Measurements from ENCODE around the gene SAP30L. TPM values are rescaled to one million over a fixed set of nuclear protein-coding genes. Genes with fewer than 3 reads are reported as not detected.

The SAP30L gene
- total RNA-seq, 5 donors from 2014 or later (not counting 1 experiment from before 2014, with no cell fraction given) = 32.5 to 48.4 (median 38.1) TPM

GRCh38 chr5:154484393-154485095 lies 38.7 kb downstream of the SAP30L start:
- WGBS (ENCODE audit: insufficient coverage) = 21% methylated on average over 7 of the region's 15 CpGs
- CTCF ChIA-PET = interaction anchor here in 1 of 2 donors (0.7 kb wide), 1 partner anchor 20 kb away, joined by 5 read pairs; no protein-coding TSS in a partner anchor
- Mint-ChIP-seq H3K9me3 (no peaks in the 10 kb centered on the region), H3K4me3 (no peak overlapping the region), H3K27me3 (peaks cover 85 to 86% of the 10 kb centered on the region in 2 donors), H3K27ac (no peak overlapping the region), H3K4me1 (peaks cover 22 to 33% (median 27%) of the 10 kb centered on the region in 3 donors), H3K36me3 (no peaks in the 10 kb centered on the region)
- Histone ChIP-seq H3K36me3 (ENCODE audit: control insufficient read depth in 2 of 2, extremely low read depth in 1 of 2, insufficient read depth in 1 of 2, low read length in 1 of 2) (no peaks in the 10 kb centered on the region), H3K9me3 (no peaks in the 10 kb centered on the region), H3K4me3 (ENCODE audit: control insufficient read depth in 1 of 2, extremely low read depth in 1 of 2, low read length in 1 of 2) (no peak overlapping the region), H3K27me3 (replicated peaks in 1 of 2; ENCODE audit: control insufficient read depth in 2 of 2, extremely low read depth in 1 of 2, insufficient read depth in 2 of 2, low read length in 1 of 2) (peaks cover 54 to 67% of the 10 kb centered on the region in 2 experiments), H3K4me1 (ENCODE audit: control insufficient read depth in 1 of 2, extremely low read depth in 1 of 2, insufficient read depth in 2 of 2, low read length in 2 of 2) (peaks cover 0 to 14% of the 10 kb centered on the region in 2 experiments), H3K27ac (ENCODE audit: low read length) (no peak overlapping the region)
- ATAC-seq (replicated peaks in 1 of 4) (no peak), DNase-seq (no peak)
- POLR2A ChIA-PET = no interaction called here

- Histone ChIP-seq H3K27me3 (replicated peaks in 1 of 2; ENCODE audit: control insufficient read depth in 2 of 2, extremely low read depth in 1 of 2, insufficient read depth in 2 of 2, low read length in 1 of 2) (peaks cover 55 to 62% of the 10 kb centered on the region in 2 experiments), H3K9me3 (no peaks in the 10 kb centered on the region), H3K4me3 (ENCODE audit: control insufficient read depth in 1 of 2, extremely low read depth in 1 of 2, low read length in 1 of 2) (no peak overlapping the region), H3K27ac (ENCODE audit: low read length) (no peak overlapping the region), H3K4me1 (ENCODE audit: control insufficient read depth in 1 of 2, extremely low read depth in 1 of 2, insufficient read depth in 2 of 2, low read length in 2 of 2) (peaks cover 0 to 12% of the 10 kb centered on the region in 2 experiments), H3K36me3 (ENCODE audit: control insufficient read depth in 2 of 2, extremely low read depth in 1 of 2, insufficient read depth in 1 of 2, low read length in 1 of 2) (no peaks in the 10 kb centered on the region)
- POLR2A ChIA-PET = interaction anchor here in 1 of 2 donors (0.6 kb wide), 1 partner anchor 16 kb away, joined by 7 read pairs; no protein-coding TSS in a partner anchor
- CTCF ChIA-PET = interaction anchor here in 1 of 2 donors (0.7 kb wide), 1 partner anchor 20 kb away, joined by 5 read pairs; no protein-coding TSS in a partner anchor
- Mint-ChIP-seq H3K27ac (no peak overlapping the region), H3K4me1 (peaks cover 19 to 29% (median 24%) of the 10 kb centered on the region in 3 donors), H3K9me3 (no peaks in the 10 kb centered on the region), H3K4me3 (no peak overlapping the region), H3K27me3 (peaks cover 85 to 87% of the 10 kb centered on the region in 2 donors), H3K36me3 (no peaks in the 10 kb centered on the region)
- no peak for DNase-seq
- ATAC-seq (replicated peaks in 1 of 4) = no peak
- WGBS (ENCODE audit: insufficient coverage) = no CpG with 5 or more reads among the region's 2 CpGs
These were observed 39.3 kb downstream of the SAP30L start for GRCh38 chr5:154485096-154485491.

GRCh38 chr5:154485850-154486426 lies 40.1 kb downstream of the SAP30L start:
- H3K4me3 ChIP-seq (ENCODE audit: control insufficient read depth in 1 of 2, extremely low read depth in 1 of 2, low read length in 1 of 2) = no peak overlapping the region
- 36% methylated on average over 3 of the region's 6 CpGs for WGBS (ENCODE audit: insufficient coverage)
- Mint-ChIP-seq H3K9me3 (no peaks in the 10 kb centered on the region), H3K4me1 (peaks cover 14 to 22% (median 20%) of the 10 kb centered on the region in 3 donors), H3K36me3 (no peaks in the 10 kb centered on the region), H3K27me3 (peaks cover 81 to 83% of the 10 kb centered on the region in 2 donors), H3K27ac (no peak overlapping the region), H3K4me3 (no peak overlapping the region)
- H3K27ac ChIP-seq (ENCODE audit: low read length) = no peak overlapping the region
- no peak for ATAC-seq (replicated peaks in 1 of 4)
- ChIA-PET CTCF (no interaction called here), POLR2A (interaction anchor here in 1 of 2 donors (0.6 kb wide), 1 partner anchor 17 kb away, joined by 7 read pairs; no protein-coding TSS in a partner anchor)
- H3K9me3 ChIP-seq = no peaks in the 10 kb centered on the region
- H3K27me3 ChIP-seq (replicated peaks in 1 of 2; ENCODE audit: control insufficient read depth in 2 of 2, extremely low read depth in 1 of 2, insufficient read depth in 2 of 2, low read length in 1 of 2) = peaks cover 47 to 56% of the 10 kb centered on the region in 2 experiments
- no peak for DNase-seq
- H3K36me3 ChIP-seq (ENCODE audit: control insufficient read depth in 2 of 2, extremely low read depth in 1 of 2, insufficient read depth in 1 of 2, low read length in 1 of 2) = no peaks in the 10 kb centered on the region
- H3K4me1 ChIP-seq (ENCODE audit: control insufficient read depth in 1 of 2, extremely low read depth in 1 of 2, insufficient read depth in 2 of 2, low read length in 2 of 2) = peaks cover 0 to 12% of the 10 kb centered on the region in 2 experiments

- no peak overlapping the region for H3K4me3 ChIP-seq (ENCODE audit: control insufficient read depth in 1 of 2, extremely low read depth in 1 of 2, low read length in 1 of 2)
- ATAC-seq (replicated peaks in 1 of 4) (no peak), DNase-seq (no peak)
- ChIA-PET CTCF (interaction anchor here in 1 of 2 donors (0.5 kb wide), 1 partner anchor 17 kb away, joined by 3 read pairs; no protein-coding TSS in a partner anchor), POLR2A (no interaction called here)
- H3K9me3 ChIP-seq = no peaks in the 10 kb centered on the region
- H3K27me3 ChIP-seq (replicated peaks in 1 of 2; ENCODE audit: control insufficient read depth in 2 of 2, extremely low read depth in 1 of 2, insufficient read depth in 2 of 2, low read length in 1 of 2) = peaks cover 42 to 54% of the 10 kb centered on the region in 2 experiments
- H3K9me3 Mint-ChIP-seq = no peaks in the 10 kb centered on the region
- peaks cover 14 to 22% (median 20%) of the 10 kb centered on the region in 3 donors for H3K4me1 Mint-ChIP-seq
- H3K4me1 ChIP-seq (ENCODE audit: control insufficient read depth in 1 of 2, extremely low read depth in 1 of 2, insufficient read depth in 2 of 2, low read length in 2 of 2) = peaks cover 0 to 12% of the 10 kb centered on the region in 2 experiments
- H3K4me3 Mint-ChIP-seq = no peak overlapping the region
- H3K27ac ChIP-seq (ENCODE audit: low read length) = no peak overlapping the region
- WGBS (ENCODE audit: insufficient coverage) = 0% methylated on average over 3 of the region's 4 CpGs
- peaks cover 76 to 82% of the 10 kb centered on the region in 2 donors for H3K27me3 Mint-ChIP-seq
- no peak overlapping the region for H3K27ac Mint-ChIP-seq
- H3K36me3 ChIP-seq (ENCODE audit: control insufficient read depth in 2 of 2, extremely low read depth in 1 of 2, insufficient read depth in 1 of 2, low read length in 1 of 2) = no peaks in the 10 kb centered on the region
- no peaks in the 10 kb centered on the region for H3K36me3 Mint-ChIP-seq
These were observed 40.6 kb downstream of the SAP30L start for GRCh38 chr5:154486427-154486866.

- Histone ChIP-seq H3K9me3 (no peaks in the 10 kb centered on the region), H3K4me1 (ENCODE audit: control insufficient read depth in 1 of 2, extremely low read depth in 1 of 2, insufficient read depth in 2 of 2, low read length in 2 of 2) (peaks cover 0 to 9% of the 10 kb centered on the region in 2 experiments), H3K27me3 (replicated peaks in 1 of 2; ENCODE audit: control insufficient read depth in 2 of 2, extremely low read depth in 1 of 2, insufficient read depth in 2 of 2, low read length in 1 of 2) (peaks cover 36 to 54% of the 10 kb centered on the region in 2 experiments), H3K27ac (ENCODE audit: low read length) (no peak overlapping the region), H3K36me3 (ENCODE audit: control insufficient read depth in 2 of 2, extremely low read depth in 1 of 2, insufficient read depth in 1 of 2, low read length in 1 of 2) (no peaks in the 10 kb centered on the region), H3K4me3 (ENCODE audit: control insufficient read depth in 1 of 2, extremely low read depth in 1 of 2, low read length in 1 of 2) (no peak overlapping the region)
- H3K27ac Mint-ChIP-seq = no peak overlapping the region
- no peaks in the 10 kb centered on the region for H3K9me3 Mint-ChIP-seq
- no peak overlapping the region for H3K4me3 Mint-ChIP-seq
- ChIA-PET POLR2A (no interaction called here), CTCF (no interaction called here)
- H3K4me1 Mint-ChIP-seq = peaks cover 14 to 21% (median 18%) of the 10 kb centered on the region in 3 donors
- DNase-seq = no peak
- H3K27me3 Mint-ChIP-seq = peaks cover 73 to 80% of the 10 kb centered on the region in 2 donors
- 14% methylated on average over 1 of the region's 2 CpGs for WGBS (ENCODE audit: insufficient coverage)
- no peak for ATAC-seq (replicated peaks in 1 of 4)
- no peaks in the 10 kb centered on the region for H3K36me3 Mint-ChIP-seq
These were observed 41.7 kb downstream of the SAP30L start for GRCh38 chr5:154487541-154487940.

- H3K4me3 Mint-ChIP-seq = no peak overlapping the region
- DNase-seq (no peak), ATAC-seq (replicated peaks in 1 of 4) (no peak)
- no peaks in the 10 kb centered on the region for H3K36me3 ChIP-seq (ENCODE audit: control insufficient read depth in 2 of 2, extremely low read depth in 1 of 2, insufficient read depth in 1 of 2, low read length in 1 of 2)
- ChIA-PET CTCF (no interaction called here), POLR2A (no interaction called here)
- H3K27ac Mint-ChIP-seq = no peak overlapping the region
- H3K27me3 ChIP-seq (replicated peaks in 1 of 2; ENCODE audit: control insufficient read depth in 2 of 2, extremely low read depth in 1 of 2, insufficient read depth in 2 of 2, low read length in 1 of 2) = peaks cover 13 to 36% of the 10 kb centered on the region in 2 experiments
- no peaks in the 10 kb centered on the region for H3K36me3 Mint-ChIP-seq
- H3K27ac ChIP-seq (ENCODE audit: low read length) = no peak overlapping the region
- no peaks in the 10 kb centered on the region for H3K4me1 ChIP-seq (ENCODE audit: control insufficient read depth in 1 of 2, extremely low read depth in 1 of 2, insufficient read depth in 2 of 2, low read length in 2 of 2)
- peaks cover 46 to 62% of the 10 kb centered on the region in 2 donors for H3K27me3 Mint-ChIP-seq
- WGBS (ENCODE audit: insufficient coverage) = no CpG with 5 or more reads among the region's 2 CpGs
- no peak overlapping the region for H3K4me3 ChIP-seq (ENCODE audit: control insufficient read depth in 1 of 2, extremely low read depth in 1 of 2, low read length in 1 of 2)
- H3K4me1 Mint-ChIP-seq = no peaks in the 10 kb centered on the region
- H3K9me3 ChIP-seq = no peaks in the 10 kb centered on the region
- H3K9me3 Mint-ChIP-seq = no peaks in the 10 kb centered on the region
These were observed 46.1 kb downstream of the SAP30L start for GRCh38 chr5:154491941-154492340.
